Measurements from ENCODE around the gene ZNF77. TPM values are rescaled to one million over a fixed set of nuclear protein-coding genes. Genes with fewer than 3 reads are reported as not detected.

The ZNF77 gene
- polyA plus RNA-seq, 1 experiment = 3.6 TPM

GRCh38 chr19:2957160-2957559, 12.4 kb upstream of the ZNF77 start:
- Histone ChIP-seq H3K27ac (ENCODE audit: low read depth, low read length) (no peak overlapping the region), H3K27me3 (ENCODE audit: control insufficient read depth, insufficient read depth, low read length) (no peaks in the 10 kb centered on the region), H3K4me3 (ENCODE audit: low read depth, low read length) (no peak overlapping the region), H3K9me3 (ENCODE audit: control insufficient read depth, insufficient read depth, low read length) (no peaks in the 10 kb centered on the region)
- TF ChIP-seq CTCF (IDR thresholded peaks at IDR 0.05; ENCODE audit: low read depth, low read length) = no peak
- no peak for DNase-seq (ENCODE audit: low read depth, low spot score)
- ChIA-PET CTCF (interaction anchor here (0.6 to 2.1 kb wide), 4 partner anchors 147 to 204 kb away, joined by 3 to 4 read pairs (median 4); no protein-coding TSS in a partner anchor), POLR2A (interaction anchor here (0.6 kb wide), 1 partner anchor 112 kb away, joined by 3 read pairs; no protein-coding TSS in a partner anchor)

GRCh38 chr19:2952953-2953481, 8.2 kb upstream of the ZNF77 start:
- POLR2A ChIA-PET = no interaction called here
- Histone ChIP-seq H3K9me3 (ENCODE audit: control insufficient read depth, insufficient read depth, low read length) (no peaks in the 10 kb centered on the region), H3K27ac (ENCODE audit: low read depth, low read length) (no peak overlapping the region), H3K4me3 (ENCODE audit: low read depth, low read length) (peak overlapping the region; percentile 10; the same call in 1 of the 2 replicates), H3K27me3 (ENCODE audit: control insufficient read depth, insufficient read depth, low read length) (no peaks in the 10 kb centered on the region)
- CTCF ChIA-PET = interaction anchor here (0.6 to 2.9 kb wide), 9 partner anchors 15 to 1035 kb away, joined by 3 to 50 read pairs (median 5); no protein-coding TSS in a partner anchor
- no peak for TF ChIP-seq CTCF (IDR thresholded peaks at IDR 0.05; ENCODE audit: low read depth, low read length)
- DNase-seq (ENCODE audit: low read depth, low spot score) = no peak

- peak; percentile 99 for DNase-seq (ENCODE audit: low read depth, low spot score)
- peak overlapping the region; percentile 73 for H3K27ac ChIP-seq (ENCODE audit: low read depth, low read length)
- H3K27me3 ChIP-seq (ENCODE audit: control insufficient read depth, insufficient read depth, low read length) = no peaks in the 10 kb centered on the region
- no peak for TF ChIP-seq CTCF (IDR thresholded peaks at IDR 0.05; ENCODE audit: low read depth, low read length)
- CTCF ChIA-PET = interaction anchor here (0.6 to 2.9 kb wide), 38 partner anchors 10 to 355 kb away, joined by 3 to 50 read pairs (median 5); no protein-coding TSS in a partner anchor
- POLR2A ChIA-PET = interaction anchor here (0.6 to 1.5 kb wide), 26 partner anchors 21 to 477 kb away, joined by 3 to 14 read pairs (median 4); partner anchors contain the start of genes GADD45B, ZNF555 and ZNF57
- H3K9me3 ChIP-seq (ENCODE audit: control insufficient read depth, insufficient read depth, low read length) = no peaks in the 10 kb centered on the region
- H3K4me3 ChIP-seq (ENCODE audit: low read depth, low read length) = peak overlapping the region; percentile 88
Measured at GRCh38 chr19:2950286-2951124, 5.7 kb upstream of the ZNF77 start.

GRCh38 chr19:2949939-2950285, 5.1 kb upstream of the ZNF77 start:
- Histone ChIP-seq H3K27me3 (ENCODE audit: control insufficient read depth, insufficient read depth, low read length) (no peaks in the 10 kb centered on the region), H3K27ac (ENCODE audit: low read depth, low read length) (peak overlapping the region; percentile 73), H3K4me3 (ENCODE audit: low read depth, low read length) (peak overlapping the region; percentile 88), H3K9me3 (ENCODE audit: control insufficient read depth, insufficient read depth, low read length) (no peaks in the 10 kb centered on the region; the same call in 1 of the 2 replicates)
- no peak for TF ChIP-seq CTCF (IDR thresholded peaks at IDR 0.05; ENCODE audit: low read depth, low read length)
- ChIA-PET POLR2A (interaction anchor here (0.6 to 1.5 kb wide), 11 partner anchors 26 to 477 kb away, joined by 3 to 13 read pairs (median 3); partner anchors contain the start of genes GADD45B and ZNF57), CTCF (interaction anchor here (0.6 to 2.9 kb wide), 27 partner anchors 10 to 356 kb away, joined by 3 to 50 read pairs (median 6); no protein-coding TSS in a partner anchor)
- DNase-seq (ENCODE audit: low read depth, low spot score) = no peak

All from AG04450 (cell line).